Ovary (tissue), 3 donors: ENCODE data around the gene ACBD4.

Experiments used
- EP300 ChIP-seq: sonication (generic); formaldehyde crosslinking; IDR thresholded peaks from one replicate; pipeline ENCODE4 v1.6.1; 2017; ENCODE audit warnings: antibody characterized with exemption
- TF ChIP-seq, protein P1 (sequence below), 3 donors: fragments of 450-650 bp in 2 of 3; fragments of 200-600 bp in 1 of 3; IDR thresholded peaks; one replicate each; pipeline versions ENCODE4 v1.5.1 to v1.8.0; 2016 to 2022; ENCODE audit warnings: antibody characterized with exemption in 3 of 3, mild to moderate bottlenecking in 1 of 3
- donor health status: DM: no; HTN: no; CAD: no.

DNA sequence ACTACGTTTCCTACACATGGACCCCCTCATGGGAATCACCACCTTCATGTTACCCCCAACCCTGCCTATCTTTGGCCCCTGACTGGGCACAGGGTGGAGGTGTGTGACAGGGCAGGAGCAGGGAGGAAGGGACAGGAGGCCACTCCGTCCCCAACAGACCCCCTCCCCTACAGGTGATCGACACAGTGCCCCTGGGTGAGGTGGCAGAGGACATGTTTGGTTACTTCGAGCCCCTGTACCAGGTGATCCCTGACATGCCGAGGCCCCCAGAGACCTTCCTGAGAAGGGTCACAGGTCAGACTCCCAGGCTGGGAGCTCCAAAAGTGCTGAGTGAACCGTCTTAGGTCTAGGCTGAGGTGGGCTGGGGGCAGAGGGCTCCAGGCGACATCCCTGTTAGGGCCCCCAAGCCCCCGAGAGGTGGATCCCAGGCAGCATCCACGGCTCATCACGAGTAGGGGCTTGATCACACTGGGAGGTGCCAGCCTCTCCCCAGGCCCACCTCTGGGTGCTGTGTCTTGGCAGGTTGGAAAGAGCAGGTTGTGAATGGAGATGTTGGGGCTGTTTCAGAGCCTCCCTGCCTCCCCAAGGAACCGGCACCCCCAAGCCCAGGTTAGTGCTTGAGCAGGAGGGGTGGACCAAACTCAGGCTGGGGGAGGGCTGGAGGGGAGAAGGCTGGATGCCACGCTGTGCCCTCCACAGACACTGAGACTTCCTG is 1.5 kb downstream of the ACBD4 start:
- TF ChIP-seq, protein P1, sequence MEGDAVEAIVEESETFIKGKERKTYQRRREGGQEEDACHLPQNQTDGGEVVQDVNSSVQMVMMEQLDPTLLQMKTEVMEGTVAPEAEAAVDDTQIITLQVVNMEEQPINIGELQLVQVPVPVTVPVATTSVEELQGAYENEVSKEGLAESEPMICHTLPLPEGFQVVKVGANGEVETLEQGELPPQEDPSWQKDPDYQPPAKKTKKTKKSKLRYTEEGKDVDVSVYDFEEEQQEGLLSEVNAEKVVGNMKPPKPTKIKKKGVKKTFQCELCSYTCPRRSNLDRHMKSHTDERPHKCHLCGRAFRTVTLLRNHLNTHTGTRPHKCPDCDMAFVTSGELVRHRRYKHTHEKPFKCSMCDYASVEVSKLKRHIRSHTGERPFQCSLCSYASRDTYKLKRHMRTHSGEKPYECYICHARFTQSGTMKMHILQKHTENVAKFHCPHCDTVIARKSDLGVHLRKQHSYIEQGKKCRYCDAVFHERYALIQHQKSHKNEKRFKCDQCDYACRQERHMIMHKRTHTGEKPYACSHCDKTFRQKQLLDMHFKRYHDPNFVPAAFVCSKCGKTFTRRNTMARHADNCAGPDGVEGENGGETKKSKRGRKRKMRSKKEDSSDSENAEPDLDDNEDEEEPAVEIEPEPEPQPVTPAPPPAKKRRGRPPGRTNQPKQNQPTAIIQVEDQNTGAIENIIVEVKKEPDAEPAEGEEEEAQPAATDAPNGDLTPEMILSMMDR (IDR thresholded peaks at IDR 0.05), result no peak
- no peak for TF ChIP-seq EP300
